Nephron progenitor cell (in vitro differentiated cells): ENCODE measurements around the gene INPP5J.

Experiments
- DNase-seq: peaks from one replicate; pipeline ENCODE4 v3.0.0; 2021
- H3K27ac Mint-ChIP-seq: 2 replicates; pipeline ENCODE4 v1.8.0; 2021; ENCODE audit warnings: mild to moderate bottlenecking, moderate library complexity, mixed read lengths
- H3K27me3 Mint-ChIP-seq: 2 replicates; pipeline ENCODE4 v1.8.0; 2021; ENCODE audit warnings: mild to moderate bottlenecking, low read depth, mixed read lengths; ENCODE audit not compliant: poor library complexity
- H3K36me3 Mint-ChIP-seq: 2 replicates; pipeline ENCODE4 v1.8.0; 2021; ENCODE audit warnings: low read depth, mixed read lengths
- H3K4me1 Mint-ChIP-seq: 2 replicates; pipeline ENCODE4 v1.8.0; 2021; ENCODE audit warnings: mixed read lengths
- H3K4me3 Mint-ChIP-seq: 2 replicates; pipeline ENCODE4 v1.8.0; 2021; ENCODE audit warnings: mild to moderate bottlenecking, moderate library complexity, mixed read lengths
- H3K9me3 Mint-ChIP-seq: 2 replicates; pipeline ENCODE4 v1.8.0; 2021; ENCODE audit warnings: mild to moderate bottlenecking, moderate library complexity, mixed read lengths
- TF ChIP-seq, protein P1 (sequence below): fragments of 200-600 bp; sonication (generic); IDR thresholded peaks from 2 replicates; pipeline ENCODE4 v1.5.0; 2021; ENCODE audit warnings: antibody characterized with exemption

The INPP5J gene

DNA sequence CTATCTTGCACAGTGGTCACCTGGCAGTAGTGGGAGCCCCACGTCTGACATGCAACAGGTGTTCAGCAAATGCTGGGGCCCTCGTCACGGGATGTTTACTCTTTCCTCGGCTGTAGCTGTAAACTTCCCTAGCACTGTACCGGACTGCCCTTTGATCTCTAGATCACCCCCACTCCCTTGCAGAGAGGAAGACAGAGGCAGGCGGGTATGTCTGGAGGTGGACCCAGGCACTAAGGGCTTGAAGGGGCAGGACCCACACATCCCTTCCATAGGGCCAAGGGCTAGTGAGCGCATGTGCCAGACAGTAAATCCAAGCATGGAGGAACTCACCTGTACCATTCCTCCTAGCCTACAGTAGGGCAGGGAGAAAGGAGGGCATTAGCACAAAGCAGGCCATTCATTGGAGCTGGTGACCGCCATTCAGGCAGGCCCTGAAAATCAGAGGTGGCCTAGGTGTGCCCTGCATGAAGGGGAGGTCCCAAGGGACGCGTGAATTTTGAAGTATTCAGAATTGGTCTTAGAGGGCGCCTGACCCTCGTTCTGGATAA, 43.6 kb upstream of the INPP5J start:
- no peak overlapping the region for H3K27ac Mint-ChIP-seq
- H3K4me3 Mint-ChIP-seq = no peak overlapping the region
- H3K9me3 Mint-ChIP-seq = no peaks in the 10 kb centered on the region
- peaks cover 47% of the 10 kb centered on the region for H3K4me1 Mint-ChIP-seq
- no peaks in the 10 kb centered on the region for H3K36me3 Mint-ChIP-seq
- H3K27me3 Mint-ChIP-seq = peaks cover 10% of the 10 kb centered on the region
- DNase-seq = no peak
- TF ChIP-seq, protein P1, sequence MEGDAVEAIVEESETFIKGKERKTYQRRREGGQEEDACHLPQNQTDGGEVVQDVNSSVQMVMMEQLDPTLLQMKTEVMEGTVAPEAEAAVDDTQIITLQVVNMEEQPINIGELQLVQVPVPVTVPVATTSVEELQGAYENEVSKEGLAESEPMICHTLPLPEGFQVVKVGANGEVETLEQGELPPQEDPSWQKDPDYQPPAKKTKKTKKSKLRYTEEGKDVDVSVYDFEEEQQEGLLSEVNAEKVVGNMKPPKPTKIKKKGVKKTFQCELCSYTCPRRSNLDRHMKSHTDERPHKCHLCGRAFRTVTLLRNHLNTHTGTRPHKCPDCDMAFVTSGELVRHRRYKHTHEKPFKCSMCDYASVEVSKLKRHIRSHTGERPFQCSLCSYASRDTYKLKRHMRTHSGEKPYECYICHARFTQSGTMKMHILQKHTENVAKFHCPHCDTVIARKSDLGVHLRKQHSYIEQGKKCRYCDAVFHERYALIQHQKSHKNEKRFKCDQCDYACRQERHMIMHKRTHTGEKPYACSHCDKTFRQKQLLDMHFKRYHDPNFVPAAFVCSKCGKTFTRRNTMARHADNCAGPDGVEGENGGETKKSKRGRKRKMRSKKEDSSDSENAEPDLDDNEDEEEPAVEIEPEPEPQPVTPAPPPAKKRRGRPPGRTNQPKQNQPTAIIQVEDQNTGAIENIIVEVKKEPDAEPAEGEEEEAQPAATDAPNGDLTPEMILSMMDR = no peak

- Mint-ChIP-seq H3K36me3 (no peaks in the 10 kb centered on the region), H3K4me3 (peak overlapping the region; percentile 90), H3K27me3 (peaks cover 8% of the 10 kb centered on the region), H3K4me1 (peaks cover 51% of the 10 kb centered on the region), H3K27ac (peak overlapping the region; percentile 99), H3K9me3 (no peaks in the 10 kb centered on the region)
- TF ChIP-seq, protein P1 = no peak
- no peak for DNase-seq
Observed at GRCh38 chr22:31080164-31080847, 42.5 kb upstream of the INPP5J start.

DNA sequence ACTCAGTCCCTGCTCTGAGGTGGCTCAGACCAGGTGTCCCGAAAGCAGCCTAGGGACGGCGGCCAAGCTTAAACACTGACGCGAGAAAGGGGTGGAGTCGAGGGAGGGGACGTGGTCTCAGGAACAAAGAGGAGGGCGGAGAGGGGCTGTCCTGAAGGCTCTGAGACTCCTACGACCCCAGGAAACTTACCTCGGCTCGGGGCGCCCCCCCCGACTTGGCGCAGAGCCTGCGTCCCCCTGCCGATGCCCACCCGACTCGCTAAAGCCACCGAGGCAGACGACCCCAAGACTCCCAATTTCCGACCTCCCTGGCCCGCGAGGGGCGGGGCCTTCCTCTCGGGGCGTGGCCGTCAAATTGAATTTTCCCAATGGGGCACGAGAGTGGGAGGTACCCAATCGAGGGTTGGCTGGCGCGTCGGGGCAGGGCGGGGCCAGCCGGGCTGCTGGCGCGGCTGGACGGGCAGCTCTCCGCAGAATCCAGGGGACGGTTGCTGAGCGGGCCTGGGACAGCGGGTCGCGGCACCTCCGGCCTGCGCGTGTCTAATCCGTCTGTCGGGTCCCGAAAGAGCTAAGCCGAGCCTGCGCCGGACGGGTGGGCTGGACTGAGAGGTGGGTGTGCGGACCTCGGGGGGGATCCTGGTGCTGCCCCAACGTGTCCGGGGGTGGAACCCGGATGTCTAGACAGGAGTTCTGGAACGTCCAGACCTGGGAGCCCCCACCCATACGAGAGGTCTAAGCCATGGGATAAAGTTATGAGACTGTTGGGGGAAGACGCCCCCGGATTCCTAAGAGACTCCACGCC, 41.7 kb upstream of the INPP5J start, which contains the start of gene SMTN:
Gene SMTN (plus strand): TSS at position 471 of the 802 bp plus-strand sequence. CDS start 1,941 bp downstream, outside the sequence.
- H3K4me3 Mint-ChIP-seq = peak within 1 kb of the TSS; percentile 90
- peaks cover 8% of the 10 kb centered on the region for H3K27me3 Mint-ChIP-seq
- no peaks in the 10 kb centered on the region for H3K9me3 Mint-ChIP-seq
- peak; percentile 98 for DNase-seq
- H3K36me3 Mint-ChIP-seq = no peaks in the 10 kb centered on the region
- peaks cover 51% of the 10 kb centered on the region for H3K4me1 Mint-ChIP-seq
- peak within 1 kb of the TSS; percentile 99 for H3K27ac Mint-ChIP-seq
- TF ChIP-seq, protein P1 = no peak

DNA sequence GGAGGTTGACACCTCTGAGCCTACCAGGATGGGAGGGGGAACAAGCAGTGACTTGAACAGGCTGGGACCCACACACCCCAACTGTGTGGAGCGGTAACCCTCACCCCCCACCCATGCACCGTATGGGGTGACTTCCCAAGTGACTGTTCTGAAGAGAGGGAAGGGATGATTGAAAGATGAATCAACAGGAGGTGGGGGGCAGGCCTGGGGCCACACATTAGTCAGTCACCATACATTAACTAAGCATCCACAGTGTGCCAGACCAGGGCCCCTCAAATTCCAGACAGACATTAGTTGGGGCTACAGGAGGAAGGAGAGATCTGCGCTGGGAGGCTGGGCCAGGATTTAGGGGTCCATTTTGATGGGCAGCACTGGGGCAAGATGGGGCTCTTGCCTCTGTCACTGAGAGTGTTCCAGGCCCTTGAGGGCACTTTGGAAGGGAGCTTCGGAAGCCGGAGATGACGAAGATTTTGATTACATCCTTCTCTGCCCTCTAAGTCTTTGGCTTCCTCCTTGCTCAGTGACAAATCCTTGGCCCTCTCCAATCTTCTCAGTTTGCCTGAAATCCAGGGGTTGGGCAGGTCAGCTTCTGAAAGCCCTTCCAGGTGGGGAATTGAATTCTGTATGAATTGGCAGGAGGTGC, 40.7 kb upstream of the INPP5J start:
- Mint-ChIP-seq H3K27ac (no peak overlapping the region), H3K9me3 (no peaks in the 10 kb centered on the region), H3K4me3 (peak overlapping the region; percentile 90), H3K27me3 (peaks cover 8% of the 10 kb centered on the region), H3K4me1 (peaks cover 51% of the 10 kb centered on the region), H3K36me3 (no peaks in the 10 kb centered on the region)
- TF ChIP-seq, protein P1 = no peak
- no peak for DNase-seq

GRCh38 chr22:31082606-31083376, 40.0 kb upstream of the INPP5J start:
- Mint-ChIP-seq H3K27ac (no peak overlapping the region), H3K4me3 (peak overlapping the region; percentile 90), H3K9me3 (no peaks in the 10 kb centered on the region), H3K4me1 (peaks cover 51% of the 10 kb centered on the region), H3K36me3 (no peaks in the 10 kb centered on the region), H3K27me3 (peaks cover 8% of the 10 kb centered on the region)
- peak; percentile 56 for DNase-seq
- TF ChIP-seq, protein P1 = peak; percentile 20
